Measurements from ENCODE around the gene PDLIM3.

- no peak for TF ChIP-seq CTCF (optimal IDR thresholded peaks at IDR 0.05 in 1 of 3, IDR thresholded peaks at IDR 0.05 in 1 of 3, conservative IDR thresholded peaks at IDR 0.05 in 1 of 3; ENCODE audit: extremely low read depth in 1 of 3, insufficient read depth in 2 of 3, low read length in 3 of 3)
- no peak for TF ChIP-seq EZH2 (IDR thresholded peaks at IDR 0.05; ENCODE audit: low read length)
These were observed 71.8 kb downstream of the PDLIM3 start for GRCh38 chr4:185463541-185463940.

Measured in keratinocyte (primary cell).